Nephron progenitor cell (in vitro differentiated cells): ENCODE results near the gene IGSF3.
"Not testable (repeated sequence)": the region's sequence is repeated elsewhere in the genome, so short reads cannot be mapped to it uniquely, and the experiment has no call there.

Source experiments
- DNase-seq: peaks from one replicate; pipeline ENCODE4 v3.0.0; 2021
- H3K27ac Mint-ChIP-seq: 2 replicates; pipeline ENCODE4 v1.8.0; 2021; ENCODE audit warnings: mild to moderate bottlenecking, moderate library complexity, mixed read lengths
- H3K27me3 Mint-ChIP-seq: 2 replicates; pipeline ENCODE4 v1.8.0; 2021; ENCODE audit warnings: mild to moderate bottlenecking, low read depth, mixed read lengths; ENCODE audit not compliant: poor library complexity
- H3K36me3 Mint-ChIP-seq: 2 replicates; pipeline ENCODE4 v1.8.0; 2021; ENCODE audit warnings: low read depth, mixed read lengths
- H3K4me1 Mint-ChIP-seq: 2 replicates; pipeline ENCODE4 v1.8.0; 2021; ENCODE audit warnings: mixed read lengths
- H3K4me3 Mint-ChIP-seq: 2 replicates; pipeline ENCODE4 v1.8.0; 2021; ENCODE audit warnings: mild to moderate bottlenecking, moderate library complexity, mixed read lengths
- H3K9me3 Mint-ChIP-seq: 2 replicates; pipeline ENCODE4 v1.8.0; 2021; ENCODE audit warnings: mild to moderate bottlenecking, moderate library complexity, mixed read lengths
- CTCF ChIP-seq: fragments of 200-600 bp; sonication (generic); IDR thresholded peaks from 2 replicates; pipeline ENCODE4 v1.5.0; 2021; ENCODE audit warnings: antibody characterized with exemption

Gene IGSF3

GRCh38 chr1:116666187-116667077 is 1.1 kb downstream of the IGSF3 start:
- peaks cover 4% of the 10 kb centered on the region for H3K36me3 Mint-ChIP-seq
- H3K4me3 Mint-ChIP-seq = peak overlapping the region; percentile 90
- no peak for DNase-seq
- TF ChIP-seq CTCF = no peak
- peaks cover 14% of the 10 kb centered on the region for H3K27me3 Mint-ChIP-seq
- H3K27ac Mint-ChIP-seq = no peak overlapping the region
- peaks cover 4% of the 10 kb centered on the region for H3K9me3 Mint-ChIP-seq
- peaks cover 51% of the 10 kb centered on the region for H3K4me1 Mint-ChIP-seq

DNA sequence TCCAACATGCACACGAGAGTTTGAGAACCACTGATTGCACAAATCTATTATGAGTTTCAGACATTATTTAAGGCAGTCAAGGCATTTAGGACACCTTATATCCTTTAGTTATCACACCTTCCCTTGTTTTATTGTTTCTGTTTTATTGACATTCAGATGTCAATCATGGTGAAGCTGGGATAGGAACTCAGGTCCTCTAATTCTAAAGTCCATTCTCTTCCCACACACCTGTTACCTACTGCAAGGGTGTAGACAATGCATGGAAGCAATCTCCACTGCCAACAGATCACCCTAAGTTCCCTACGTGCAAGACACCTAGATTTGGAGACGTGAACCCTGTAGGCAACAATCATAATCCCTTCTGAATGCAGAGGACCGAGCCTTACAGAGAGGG is 2.6 kb downstream of the IGSF3 start:
- H3K27me3 Mint-ChIP-seq = peaks cover 11% of the 10 kb centered on the region
- peaks cover 4% of the 10 kb centered on the region for H3K36me3 Mint-ChIP-seq
- no peak for DNase-seq
- TF ChIP-seq CTCF = no peak
- H3K4me3 Mint-ChIP-seq = peak overlapping the region; percentile 90
- H3K9me3 Mint-ChIP-seq = peaks cover 4% of the 10 kb centered on the region
- H3K4me1 Mint-ChIP-seq = peaks cover 45% of the 10 kb centered on the region
- H3K27ac Mint-ChIP-seq = no peak overlapping the region

DNA sequence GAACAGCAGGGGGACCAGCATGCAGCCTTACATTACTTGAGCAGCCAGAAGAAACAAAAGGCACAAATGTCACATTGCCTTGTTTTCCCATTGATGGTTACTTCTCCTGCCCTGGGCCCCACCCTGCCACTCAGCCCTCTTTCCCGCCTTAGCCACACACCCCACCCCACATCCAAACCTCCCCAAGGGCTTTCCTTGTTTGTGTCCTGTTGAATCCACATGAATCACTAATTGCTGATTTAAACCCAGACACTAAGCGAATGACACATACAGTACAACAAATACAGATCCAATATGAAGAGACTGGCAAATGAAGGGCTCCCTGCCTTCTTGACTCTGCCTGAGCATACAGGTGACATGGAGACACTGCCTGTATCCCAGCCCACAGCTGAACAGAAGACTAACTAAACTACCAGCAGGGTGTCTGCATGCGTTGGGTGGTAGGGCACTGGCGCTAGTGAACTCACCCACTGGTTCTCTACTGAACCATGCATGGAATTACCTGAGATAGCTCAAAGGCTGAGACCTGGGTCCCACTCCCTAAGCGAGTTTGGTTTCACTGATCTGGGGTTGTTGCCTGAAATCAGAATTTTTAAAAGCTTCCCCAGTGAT is 3.1 kb downstream of the IGSF3 start:
- peaks cover 4% of the 10 kb centered on the region for H3K36me3 Mint-ChIP-seq
- DNase-seq = no peak
- TF ChIP-seq CTCF = no peak
- peaks cover 4% of the 10 kb centered on the region for H3K9me3 Mint-ChIP-seq
- H3K4me1 Mint-ChIP-seq = peaks cover 45% of the 10 kb centered on the region
- no peak overlapping the region for H3K27ac Mint-ChIP-seq
- peaks cover 11% of the 10 kb centered on the region for H3K27me3 Mint-ChIP-seq
- no peak overlapping the region for H3K4me3 Mint-ChIP-seq

DNA sequence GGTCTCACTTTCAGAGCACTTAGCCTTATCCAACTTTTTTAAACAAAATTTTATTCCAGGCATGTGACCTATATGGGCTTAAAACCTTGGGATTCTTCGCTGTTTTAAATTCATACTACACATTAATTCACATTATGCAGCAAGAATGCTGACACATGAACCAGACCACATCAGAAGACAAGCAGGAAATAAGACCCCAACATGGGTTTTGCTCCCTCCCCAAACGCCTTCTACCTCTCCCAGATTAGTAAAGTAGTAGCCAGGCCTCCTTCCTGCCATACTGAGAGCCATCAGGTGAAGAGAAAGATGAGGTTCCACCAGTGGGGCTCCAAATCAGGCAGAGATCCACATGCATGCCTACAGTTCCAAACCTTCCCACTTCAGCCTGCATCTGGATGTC is 3.7 kb downstream of the IGSF3 start:
- no peak overlapping the region for H3K27ac Mint-ChIP-seq
- H3K4me1 Mint-ChIP-seq = peaks cover 49% of the 10 kb centered on the region
- DNase-seq = no peak
- no peak for TF ChIP-seq CTCF
- peaks cover 4% of the 10 kb centered on the region for H3K36me3 Mint-ChIP-seq
- H3K9me3 Mint-ChIP-seq = peaks cover 4% of the 10 kb centered on the region
- peaks cover 11% of the 10 kb centered on the region for H3K27me3 Mint-ChIP-seq
- H3K4me3 Mint-ChIP-seq = peak overlapping the region; percentile 21

DNA sequence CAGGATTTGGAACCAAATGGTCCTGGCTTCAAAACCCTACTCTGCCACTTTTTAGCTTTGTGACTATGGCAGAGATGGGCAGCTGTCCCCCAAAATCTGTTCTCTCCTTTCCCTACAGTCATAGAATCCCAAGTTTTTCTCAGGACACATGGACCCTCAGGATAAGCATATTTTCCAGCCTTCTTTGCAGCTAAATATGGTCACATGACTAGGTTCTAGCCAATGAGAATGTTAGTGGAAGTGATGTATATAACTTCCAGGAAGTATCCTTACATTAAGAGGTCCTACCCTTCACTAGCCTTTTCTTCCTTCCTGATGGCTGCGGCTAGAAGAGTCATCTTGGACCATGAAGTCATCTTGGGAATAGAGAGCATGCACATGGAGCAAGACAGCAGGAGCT is 5.9 kb downstream of the IGSF3 start:
- TF ChIP-seq CTCF = no peak
- peaks cover 68% of the 10 kb centered on the region for H3K4me1 Mint-ChIP-seq
- peaks cover 4% of the 10 kb centered on the region for H3K9me3 Mint-ChIP-seq
- no peak overlapping the region for H3K4me3 Mint-ChIP-seq
- H3K27me3 Mint-ChIP-seq = peaks cover 7% of the 10 kb centered on the region
- H3K27ac Mint-ChIP-seq = no peak overlapping the region
- DNase-seq = no peak
- H3K36me3 Mint-ChIP-seq = peaks cover 10% of the 10 kb centered on the region

GRCh38 chr1:116658645-116659044 is 8.9 kb downstream of the IGSF3 start:
- H3K27me3 Mint-ChIP-seq, H3K9me3 Mint-ChIP-seq, DNase-seq: not testable (repeated sequence)
- H3K4me1 Mint-ChIP-seq = peaks cover 57% of the 10 kb centered on the region
- H3K27ac Mint-ChIP-seq = peak overlapping the region; percentile 89
- H3K36me3 Mint-ChIP-seq = peaks cover 10% of the 10 kb centered on the region
- H3K4me3 Mint-ChIP-seq = peak overlapping the region; percentile 10

DNA sequence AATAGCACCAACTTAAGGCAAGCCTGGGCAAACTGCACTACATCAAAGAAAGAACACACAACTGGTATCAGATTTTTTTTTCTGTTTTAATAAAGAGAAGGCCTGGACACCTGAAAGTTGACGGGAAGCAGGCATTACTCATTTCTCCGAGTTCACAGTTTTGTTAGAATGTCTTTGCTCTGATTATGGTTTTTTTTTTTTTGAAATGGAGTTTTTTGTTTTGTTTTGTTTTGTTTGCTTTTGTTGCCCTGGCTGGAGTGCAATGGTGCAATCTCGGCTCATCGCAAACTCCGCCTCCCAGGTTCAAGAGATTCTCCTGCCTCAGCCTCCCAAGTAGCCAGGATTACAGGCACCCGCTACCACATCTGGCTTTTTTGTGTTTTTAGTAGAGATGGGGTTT is 9.7 kb downstream of the IGSF3 start:
- H3K9me3 Mint-ChIP-seq, H3K27me3 Mint-ChIP-seq, H3K27ac Mint-ChIP-seq, DNase-seq, H3K4me3 Mint-ChIP-seq: not testable (repeated sequence)
- H3K36me3 Mint-ChIP-seq = peaks cover 12% of the 10 kb centered on the region
- H3K4me1 Mint-ChIP-seq = peaks cover 54% of the 10 kb centered on the region
